GM18519 (cell line): ENCODE data around the gene NLGN4X.
A peak's percentile ranks its signal among the peaks of the same experiment; 100 is the strongest.

Experiments used
- ATAC-seq: cut with Tn5 transposase; IDR thresholded peaks from one replicate; pipeline ENCODE4 v1.9.1; 2021; ENCODE audit warnings: mild to moderate bottlenecking, moderate library complexity; ENCODE audit not compliant: unreplicated experiment, low FRiP score

Gene NLGN4X

GRCh38 chrX:6228720-6229119 is at the start of gene NLGN4X:
Gene NLGN4X (minus strand): TSS chrX:6228867. CDS start chrX:6151466, 77,401 bp downstream.
- no peak for ATAC-seq

DNA sequence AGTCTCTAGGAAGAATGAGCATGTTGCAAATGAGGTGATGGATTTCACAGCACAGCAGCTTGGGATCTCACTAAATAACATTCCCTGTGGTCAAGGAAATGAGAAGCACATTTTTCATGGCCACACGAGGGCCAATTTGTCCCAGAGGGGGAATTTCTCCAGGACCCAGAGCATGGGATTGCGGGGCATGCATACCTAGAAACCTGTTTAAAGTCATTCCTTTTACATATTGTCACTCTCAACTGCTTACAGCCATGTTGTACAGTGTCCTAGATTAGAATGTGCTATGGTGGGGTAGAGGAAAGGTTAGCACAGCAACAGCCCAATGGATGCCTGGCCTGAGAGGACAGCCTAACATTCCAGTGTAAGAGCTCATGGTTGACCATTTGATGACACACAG is 37.4 kb upstream of the NLGN4X start:
- no peak for ATAC-seq

- ATAC-seq, result no peak
Measured at GRCh38 chrX:6262959-6263358, 34.3 kb upstream of the NLGN4X start.

- ATAC-seq, result no peak
Measured at GRCh38 chrX:6257025-6257424, 28.4 kb upstream of the NLGN4X start.

DNA sequence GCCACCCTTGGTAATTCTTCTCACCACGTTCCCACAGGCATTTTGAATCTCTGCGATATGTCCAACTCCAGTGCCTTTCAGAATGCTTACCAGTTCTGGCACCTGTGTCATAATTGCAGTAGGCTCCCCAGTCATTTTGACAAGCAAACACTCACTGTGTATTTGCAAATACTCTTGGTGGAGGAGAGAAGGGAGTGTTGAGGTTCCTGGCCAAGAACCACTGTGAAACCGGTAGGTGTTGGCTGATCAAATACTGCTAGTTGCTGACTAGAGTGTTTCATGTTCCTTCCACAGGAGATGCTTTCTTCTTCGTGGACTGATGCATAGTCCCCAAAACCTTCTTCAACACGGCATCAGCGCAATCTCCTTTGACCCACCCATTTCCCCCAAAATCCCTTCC is 16.0 kb upstream of the NLGN4X start:
- no peak for ATAC-seq

GRCh38 chrX:6238576-6238975 is 9.9 kb upstream of the NLGN4X start:
- no peak for ATAC-seq

DNA sequence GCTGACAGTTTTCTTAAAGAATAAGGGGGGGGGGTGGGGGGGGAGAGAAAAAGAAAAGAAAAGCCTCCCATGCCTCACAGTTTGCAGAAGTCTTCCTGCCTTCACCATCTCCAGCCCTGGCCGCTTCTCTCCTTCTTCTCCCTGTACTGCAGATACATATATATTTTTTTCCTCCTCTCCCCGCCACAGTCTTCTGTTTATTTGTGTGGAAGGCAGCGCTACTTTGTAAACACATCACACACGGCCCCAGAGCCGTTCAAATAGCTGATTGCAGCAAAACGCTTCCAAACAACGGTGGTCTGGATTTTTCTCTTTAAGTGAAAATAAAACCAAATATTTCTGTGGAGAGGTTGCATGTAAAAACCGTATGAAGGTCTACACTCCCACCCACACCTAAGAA is 732 bp downstream of the NLGN4X start:
- no peak for ATAC-seq

DNA sequence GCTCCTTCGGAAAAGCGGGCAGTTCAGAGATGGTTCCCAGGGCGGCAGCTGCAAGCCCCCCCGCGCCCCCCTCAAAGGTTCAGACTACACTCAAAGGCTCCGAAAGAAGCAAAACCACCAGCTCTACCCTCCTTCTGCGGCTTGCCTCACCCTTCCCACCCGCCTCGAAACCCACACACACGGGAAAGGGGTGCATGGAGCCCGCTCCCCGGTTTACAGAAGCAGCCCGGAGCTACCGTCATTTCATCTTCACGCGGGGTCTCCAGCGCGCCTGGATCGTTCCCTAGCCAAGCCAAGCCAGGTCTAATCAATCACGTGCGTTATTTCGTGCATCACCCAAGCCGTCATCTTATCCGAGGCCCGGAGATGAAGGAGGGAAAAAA is 1.2 kb downstream of the NLGN4X start:
- no peak for ATAC-seq

- ATAC-seq, result no peak
Measured at GRCh38 chrX:6226596-6227452, 1.8 kb downstream of the NLGN4X start.

GRCh38 chrX:6225911-6226595 is 2.6 kb downstream of the NLGN4X start:
- ATAC-seq, result no peak

GRCh38 chrX:6225288-6225910 is 3.3 kb downstream of the NLGN4X start:
- ATAC-seq, result no peak

DNA sequence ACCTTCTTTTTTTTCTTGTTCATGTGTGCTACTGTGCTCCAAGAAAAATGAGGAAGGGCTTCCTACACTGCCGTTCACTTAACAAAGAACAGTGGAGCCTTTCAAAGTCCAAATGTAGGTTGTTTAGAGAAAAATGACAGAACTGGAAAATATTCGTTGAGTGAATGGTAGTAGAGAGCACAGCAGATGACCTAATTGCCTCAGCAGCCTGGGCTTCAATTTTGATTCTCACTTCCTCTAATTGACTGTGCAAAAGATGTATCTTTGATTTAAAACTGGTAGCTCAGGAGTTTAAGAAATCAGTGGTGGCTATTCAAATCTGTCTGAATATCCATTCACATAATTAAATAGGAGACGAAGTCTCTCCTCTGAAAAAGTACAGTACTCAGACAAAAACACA is 5.2 kb downstream of the NLGN4X start:
- ATAC-seq, result no peak

DNA sequence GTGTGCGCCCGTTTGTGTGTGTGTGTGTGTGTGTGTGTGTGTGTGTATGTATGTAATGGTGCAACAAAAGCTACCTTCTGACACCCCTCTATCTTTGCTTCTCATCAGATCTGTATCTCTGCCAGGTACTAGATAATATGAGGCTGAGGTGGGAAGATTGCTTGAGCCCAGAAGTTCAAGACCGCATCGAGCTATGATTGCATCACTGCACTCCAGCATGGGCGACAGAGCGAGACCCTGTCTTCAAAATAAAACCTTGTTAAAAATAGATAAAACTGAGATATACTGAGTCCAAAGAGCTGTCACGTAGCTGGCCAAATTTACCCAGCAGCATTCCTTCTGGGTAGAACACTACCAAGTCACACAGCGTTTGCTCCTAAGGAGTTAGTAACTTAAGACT is 18.4 kb downstream of the NLGN4X start:
- ATAC-seq, result no peak

- no peak for ATAC-seq
Measured at GRCh38 chrX:6203462-6204215, 25.0 kb downstream of the NLGN4X start.

DNA sequence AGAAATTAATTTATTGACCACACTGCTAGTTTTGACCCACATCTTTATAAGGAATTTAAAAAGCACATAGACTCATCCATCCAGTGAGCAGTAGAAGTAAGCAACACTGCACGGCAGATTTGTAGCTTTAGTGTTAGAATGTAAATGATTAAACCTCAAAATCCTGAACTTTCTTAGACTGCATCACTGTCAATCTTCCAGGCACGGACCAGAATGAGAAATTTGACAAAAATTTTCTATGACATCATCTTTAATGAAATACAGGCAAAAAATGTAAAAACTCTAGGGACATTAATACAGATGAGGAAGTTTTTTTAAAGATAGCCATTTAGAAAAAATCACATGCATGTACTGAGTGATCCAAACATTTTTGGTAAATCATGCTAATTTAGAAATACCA is 29.2 kb downstream of the NLGN4X start:
- ATAC-seq, result no peak

DNA sequence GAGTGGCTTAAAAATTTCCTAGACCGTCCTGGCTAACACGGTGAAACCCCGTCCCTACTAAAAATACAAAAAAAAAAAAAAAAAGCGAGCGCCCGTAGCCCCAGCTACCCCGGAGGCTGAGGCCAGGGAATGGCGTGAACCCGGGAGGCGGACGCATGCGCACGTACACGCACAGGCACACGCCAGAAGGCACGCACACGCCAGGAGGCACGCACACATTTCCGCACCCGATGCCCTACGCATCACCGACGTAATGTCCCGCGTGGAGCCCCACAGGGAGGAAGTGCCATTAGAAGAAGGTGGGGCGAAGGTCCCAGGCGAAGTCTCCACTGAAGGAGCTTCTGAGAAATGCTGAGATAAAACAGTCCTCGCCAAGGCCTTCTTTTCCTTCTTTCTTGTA is 41.4 kb downstream of the NLGN4X start:
- no peak for ATAC-seq

DNA sequence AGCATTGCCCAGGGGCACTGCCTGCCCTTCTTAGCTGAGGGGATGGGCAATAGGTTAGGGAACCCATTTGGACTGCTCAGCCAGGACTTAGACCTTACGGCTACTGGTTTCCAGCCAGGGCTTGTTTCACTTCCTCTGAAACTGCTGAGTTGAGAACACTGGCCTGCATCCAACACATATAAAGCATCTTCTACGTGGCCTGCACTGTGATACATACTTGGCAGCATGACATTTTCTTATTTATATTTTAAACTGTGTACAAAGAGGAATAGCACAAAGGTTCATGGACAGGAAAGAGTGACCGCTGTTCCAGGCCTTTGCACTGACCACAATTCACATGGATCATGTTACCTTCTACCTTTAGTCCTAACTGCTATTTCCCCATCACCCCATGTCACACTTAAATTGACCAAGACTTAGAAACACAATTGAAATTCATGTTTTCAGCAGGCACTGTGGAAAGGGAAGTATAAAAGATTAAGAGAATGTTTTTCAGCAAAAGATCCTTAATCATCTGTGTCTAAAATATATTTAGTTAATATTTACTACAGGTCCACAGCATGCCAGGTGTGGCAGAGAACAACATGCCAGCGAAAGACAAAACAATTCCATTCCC is 43.7 kb downstream of the NLGN4X start:
- peak; percentile 99 for ATAC-seq

- no peak for ATAC-seq
Measured at GRCh38 chrX:6175914-6176313, 52.8 kb downstream of the NLGN4X start.

DNA sequence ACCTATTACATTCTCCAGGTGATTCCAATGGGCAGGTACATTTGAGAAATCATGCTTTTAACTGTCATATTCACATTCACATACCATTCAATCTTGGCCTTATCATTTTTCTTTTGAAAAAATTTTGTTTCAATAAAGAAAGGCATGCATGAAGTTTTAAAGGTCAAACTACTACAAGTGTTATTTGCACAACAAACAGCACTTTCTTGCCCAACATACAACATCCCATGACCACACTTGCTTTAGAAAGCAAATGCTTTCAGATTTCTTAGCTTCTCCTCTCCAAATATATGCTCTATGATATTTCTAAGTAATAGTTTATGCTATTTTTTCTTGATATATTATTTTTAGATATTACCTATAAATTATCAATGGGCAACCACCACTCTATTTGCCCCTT is 58.2 kb downstream of the NLGN4X start:
- no peak for ATAC-seq

GRCh38 chrX:6169407-6169806 is 59.3 kb downstream of the NLGN4X start:
- no peak for ATAC-seq
